ENCODE measurements around the gene PITPNC1. TPM values are rescaled to one million over a fixed set of nuclear protein-coding genes. Genes with fewer than 3 reads are reported as not detected.
A peak's percentile ranks its signal among the peaks of the same experiment; 100 is the strongest.
"Not testable (repeated sequence)": the region's sequence is repeated elsewhere in the genome, so short reads cannot be mapped to it uniquely, and the experiment has no call there.

Gene PITPNC1
- total and polyA plus RNA-seq, 8 donors, result 9.7 to 21.9 (median 11.3) TPM

- intact Hi-C loops (cut with DNase I), result no loop called here
- Histone ChIP-seq H3K4me1 (peaks cover 0 to 29% of the 10 kb centered on the region in 2 donors), H3K36me3 (no peaks in the 10 kb centered on the region), H3K27ac (peak overlapping the region in 1 of 2 donors; percentile 61), H3K27me3 (no peaks in the 10 kb centered on the region), H3K9me3 (no peaks in the 10 kb centered on the region), H3K4me3 (no peak overlapping the region)
- DNase-seq (no peak), ATAC-seq (no peak)
- TF ChIP-seq CTCF (IDR thresholded peaks at IDR 0.05), result no peak
These were observed 24.0 kb downstream of the PITPNC1 start for GRCh38 chr17:67401106-67401505.

GRCh38 chr17:67401598-67402504, 24.8 kb downstream of the PITPNC1 start:
- peaks cover 0 to 29% of the 10 kb centered on the region in 2 donors for H3K4me1 ChIP-seq
- H3K27me3 ChIP-seq, result no peaks in the 10 kb centered on the region
- peak; percentile 42 for ATAC-seq
- no peak for DNase-seq
- no peak for TF ChIP-seq CTCF (IDR thresholded peaks at IDR 0.05)
- peak overlapping the region in 1 of 2 donors; percentile 61 for H3K27ac ChIP-seq
- H3K4me3 ChIP-seq, result no peak overlapping the region
- no peaks in the 10 kb centered on the region for H3K36me3 ChIP-seq
- intact Hi-C loops (cut with DNase I), result no loop called here
- no peaks in the 10 kb centered on the region for H3K9me3 ChIP-seq

GRCh38 chr17:67403065-67403464, 26.0 kb downstream of the PITPNC1 start:
- Histone ChIP-seq H3K4me3 (no peak overlapping the region), H3K27me3 (no peaks in the 10 kb centered on the region), H3K27ac (no peak overlapping the region), H3K36me3 (no peaks in the 10 kb centered on the region), H3K9me3 (no peaks in the 10 kb centered on the region), H3K4me1 (peaks cover 0 to 29% of the 10 kb centered on the region in 2 donors)
- TF ChIP-seq CTCF (IDR thresholded peaks at IDR 0.05), result no peak
- intact Hi-C loops (cut with DNase I), result no loop called here
- DNase-seq (no peak), ATAC-seq (no peak)

- intact Hi-C loops (cut with DNase I), result no loop called here
- H3K9me3 ChIP-seq, result no peaks in the 10 kb centered on the region
These were observed 26.4 kb downstream of the PITPNC1 start for GRCh38 chr17:67403483-67403882.

GRCh38 chr17:67408455-67408830, 31.4 kb downstream of the PITPNC1 start:
- H3K9me3 ChIP-seq; H3K27ac ChIP-seq; H3K4me3 ChIP-seq; intact Hi-C loops (cut with DNase I); DNase-seq; H3K27me3 ChIP-seq; H3K36me3 ChIP-seq; ATAC-seq; H3K4me1 ChIP-seq: not testable (repeated sequence)

More at GRCh38 chr17:67403483-67403882, 26.4 kb downstream of the PITPNC1 start:
- H3K27ac ChIP-seq, result no peak overlapping the region
- H3K4me1 ChIP-seq, result peaks cover 0 to 29% of the 10 kb centered on the region in 2 donors
- no peaks in the 10 kb centered on the region for H3K36me3 ChIP-seq
- no peak for DNase-seq
- H3K27me3 ChIP-seq, result no peaks in the 10 kb centered on the region
- H3K4me3 ChIP-seq, result no peak overlapping the region
- TF ChIP-seq CTCF (IDR thresholded peaks at IDR 0.05), result no peak
- ATAC-seq, result no peak
